H9 (cell line): ENCODE results near the gene CPLX1. TPM values are rescaled to one million over a fixed set of nuclear protein-coding genes. Genes with fewer than 3 reads are reported as not detected.

Experiments used
- DNase-seq: peaks from one replicate; pipeline ENCODE4 v3.0.0-alpha.2; 2017
- H2AFZ ChIP-seq: one replicate; pipeline ENCODE4 v1.6.1; 2013; ENCODE audit warnings: mild to moderate bottlenecking, low read length, control low read depth, moderate library complexity
- H2AK5ac ChIP-seq: 2 replicates; pipeline ENCODE4 v1.6.1; 2013; ENCODE audit warnings: low read length, control low read depth, mixed read lengths; ENCODE audit not compliant: insufficient read length
- H2BK120ac ChIP-seq: one replicate; pipeline ENCODE4 v1.6.1; 2013; ENCODE audit warnings: low read depth, mild to moderate bottlenecking, low read length, control low read depth, inconsistent platforms; ENCODE audit not compliant: poor library complexity, severe bottlenecking
- H2BK12ac ChIP-seq: 2 replicates; pipeline ENCODE4 v1.6.1; 2013; ENCODE audit warnings: low read length, control low read depth, mixed read lengths, low read depth; ENCODE audit not compliant: insufficient read length
- H2BK15ac ChIP-seq: 2 replicates; pipeline ENCODE4 v1.6.1; 2013; ENCODE audit warnings: low read depth, low read length, control low read depth
- H2BK20ac ChIP-seq: one replicate; pipeline ENCODE4 v1.6.1; 2013; ENCODE audit warnings: low read depth, mild to moderate bottlenecking, low read length, control low read depth, inconsistent platforms; ENCODE audit not compliant: poor library complexity, severe bottlenecking
- H2BK5ac ChIP-seq: 2 replicates; pipeline ENCODE4 v1.6.1; 2013; ENCODE audit warnings: low read length, control low read depth, mixed read lengths; ENCODE audit not compliant: insufficient read length
- H3K14ac ChIP-seq: 2 replicates; pipeline ENCODE4 v1.6.1; 2013; ENCODE audit warnings: low read length, control low read depth; ENCODE audit not compliant: insufficient read depth
- H3K18ac ChIP-seq: 2 replicates; pipeline ENCODE4 v1.6.1; 2013; ENCODE audit warnings: low read depth, mild to moderate bottlenecking, mixed read lengths, low read length, control low read depth; ENCODE audit not compliant: insufficient read length
- H3K23ac ChIP-seq: 2 replicates; pipeline ENCODE4 v1.6.1; 2013; ENCODE audit warnings: low read length, control low read depth, mixed read lengths, low read depth; ENCODE audit not compliant: insufficient read length
- H3K23me2 ChIP-seq: 2 replicates; pipeline ENCODE4 v1.6.1; 2013; ENCODE audit warnings: low read depth, mild to moderate bottlenecking, mixed read lengths, low read length, control low read depth; ENCODE audit not compliant: insufficient read length, poor library complexity, severe bottlenecking
- H3K27ac ChIP-seq: 2 replicates; pipeline ENCODE4 v1.5.1; 2013; ENCODE audit warnings: low read length, control low read depth, mixed read lengths, low read depth; ENCODE audit not compliant: insufficient read length
- H3K27me3 ChIP-seq: 2 replicates; pipeline ENCODE4 v1.6.1; 2013; ENCODE audit warnings: low read length, control low read depth, inconsistent platforms; ENCODE audit not compliant: insufficient read depth
- H3K4ac ChIP-seq: 2 replicates; pipeline ENCODE4 v1.6.1; 2013; ENCODE audit warnings: low read depth, mild to moderate bottlenecking, control low read depth, inconsistent platforms, low read length, moderate library complexity
- H3K4me1 ChIP-seq: 2 replicates; pipeline ENCODE4 v1.6.1; 2013; ENCODE audit warnings: low read length, control low read depth, inconsistent platforms; ENCODE audit not compliant: insufficient read depth
- H3K4me2 ChIP-seq: 2 replicates; pipeline ENCODE4 v1.6.1; 2013; ENCODE audit warnings: low read length, control low read depth, mixed read lengths; ENCODE audit not compliant: insufficient read length, insufficient read depth
- H3K56ac ChIP-seq: 2 replicates; pipeline ENCODE4 v1.6.1; 2013; ENCODE audit warnings: low read depth, mild to moderate bottlenecking, mixed read lengths, low read length, control low read depth; ENCODE audit not compliant: insufficient read length
- H3K79me1 ChIP-seq: 2 replicates; pipeline ENCODE4 v1.6.1; 2013; ENCODE audit warnings: low read depth, mild to moderate bottlenecking, moderate library complexity, low read length, control low read depth, inconsistent platforms; ENCODE audit not compliant: insufficient read depth, poor library complexity, severe bottlenecking
- H3K79me2 ChIP-seq: 2 replicates; pipeline ENCODE4 v1.6.1; 2013; ENCODE audit warnings: low read length, control low read depth, inconsistent platforms; ENCODE audit not compliant: insufficient read depth
- H3K9ac ChIP-seq: 2 replicates; pipeline ENCODE4 v1.6.1; 2013; ENCODE audit warnings: low read length, control low read depth, mixed read lengths; ENCODE audit not compliant: insufficient read length; ENCODE audit errors: extremely low read depth
- H3K9me3 ChIP-seq: one replicate; pipeline ENCODE4 v1.6.1; 2013; ENCODE audit warnings: low read depth, low read length, inconsistent platforms; ENCODE audit not compliant: control insufficient read depth
- H3T11ph ChIP-seq: one replicate; pipeline ENCODE4 v1.6.1; 2013; ENCODE audit warnings: mild to moderate bottlenecking, low read length, control low read depth, inconsistent platforms
- H4K20me1 ChIP-seq: one replicate; pipeline ENCODE4 v1.6.1; 2013; ENCODE audit not compliant: control insufficient read depth, insufficient read length, insufficient read depth
- H4K5ac ChIP-seq: 2 replicates; pipeline ENCODE4 v1.6.1; 2013; ENCODE audit warnings: low read depth, mild to moderate bottlenecking, mixed read lengths, low read length, control low read depth; ENCODE audit not compliant: insufficient read length
- H4K8ac ChIP-seq: replicated peaks from 2 replicates; pipeline ENCODE4 v1.6.1; 2013; ENCODE audit warnings: low read length, control low read depth, mixed read lengths, low read depth; ENCODE audit not compliant: insufficient read length
- H4K91ac ChIP-seq: 2 replicates; pipeline ENCODE4 v1.6.1; 2013; ENCODE audit warnings: low read depth, mild to moderate bottlenecking, moderate library complexity, mixed read lengths, low read length, control low read depth; ENCODE audit not compliant: insufficient read length
- H3K27ac Mint-ChIP-seq, 3 experiments: 2 replicates in 2 of 3; 3 replicates in 1 of 3; pipeline ENCODE4 v1.8.0; 2020 to 2021; ENCODE audit warnings: mixed read lengths in 3 of 3, mild to moderate bottlenecking in 1 of 3, moderate library complexity in 1 of 3
- H3K27me3 Mint-ChIP-seq: 2 replicates; pipeline ENCODE4 v1.8.0; 2021; ENCODE audit warnings: low read depth, mild to moderate bottlenecking, moderate library complexity, mixed read lengths
- H3K36me3 Mint-ChIP-seq, 3 experiments: 2 replicates in 2 of 3; 3 replicates in 1 of 3; pipeline ENCODE4 v1.8.0; 2020 to 2021; ENCODE audit warnings: low read depth in 3 of 3, mixed read lengths in 3 of 3; ENCODE audit not compliant: insufficient read depth in 1 of 3
- H3K4me1 Mint-ChIP-seq, 2 experiments: 2 replicates each; pipeline ENCODE4 v1.8.0; 2020; ENCODE audit warnings: mixed read lengths in 2 of 2
- H3K4me3 Mint-ChIP-seq, 2 experiments: 2 replicates in 1 of 2; 3 replicates in 1 of 2; pipeline ENCODE4 v1.8.0; 2020 to 2021; ENCODE audit warnings: mild to moderate bottlenecking in 2 of 2, mixed read lengths in 2 of 2, moderate library complexity in 1 of 2
- H3K9me3 Mint-ChIP-seq, 2 experiments: 2 replicates in 1 of 2; 3 replicates in 1 of 2; pipeline ENCODE4 v1.8.0; 2020; ENCODE audit warnings: mild to moderate bottlenecking in 2 of 2, mixed read lengths in 2 of 2, moderate library complexity in 1 of 2
- WGBS: extraction: QIAGEN DNeasy Blood & Tissue Kit; methylation state at CpG from one replicate; pipeline ENCODE4 v1.1.7; 2013; ENCODE audit warnings: missing lambda C conversion rate, low lambda C conversion rate, mixed read lengths; ENCODE audit not compliant: insufficient read length; ENCODE audit errors: extremely low coverage; 5-methylcytosine and 5-hydroxymethylcytosine counted together
- total RNA-seq: library from RNA; stranded (reverse); gene quantifications from 2 replicates; pipeline ENCODE4 v1.2.1, GENCODE V29; 2021
- TF ChIP-seq, protein P1 (sequence below): fragments of 200-600 bp; sonication (generic); conservative IDR thresholded peaks from 3 replicates; pipeline ENCODE4 v1.8.0; 2021; ENCODE audit warnings: antibody characterized with exemption, mild to moderate bottlenecking

CPLX1 gene
- total RNA-seq, 1 experiment from 2014 or later: 0.90 TPM

DNA sequence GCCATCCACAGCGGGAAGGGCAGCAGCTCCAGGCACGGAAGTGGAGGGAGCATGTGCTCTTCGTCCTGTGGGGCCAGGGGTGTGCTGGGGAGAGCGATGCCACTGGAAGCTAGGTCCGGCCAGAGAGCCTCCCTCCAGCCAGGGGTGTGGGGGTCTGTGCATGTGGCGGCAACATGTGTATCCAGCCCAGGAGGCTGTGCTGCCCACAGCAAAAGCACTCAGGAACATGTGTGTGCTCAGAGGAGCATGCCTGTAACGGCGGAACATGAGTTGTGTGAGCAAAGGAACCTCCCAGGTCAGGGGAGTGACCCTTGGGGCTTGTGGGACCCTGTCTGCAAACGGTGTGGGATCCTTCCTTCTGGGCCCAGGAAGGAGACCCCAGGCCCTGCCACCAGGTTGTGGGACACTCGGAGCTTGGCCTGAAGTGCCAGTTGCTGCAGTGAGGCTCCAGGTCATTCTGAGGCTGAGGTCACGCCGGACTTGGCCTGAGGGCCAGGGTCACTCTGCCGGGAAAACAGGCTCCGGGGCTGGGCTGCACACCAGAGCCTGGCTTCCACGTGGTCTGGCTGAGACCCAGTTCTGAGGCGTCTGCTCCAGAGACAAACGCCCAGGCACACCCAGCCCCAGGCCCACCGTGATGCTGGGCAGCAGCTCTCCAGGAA lies 37.2 kb downstream of the CPLX1 start:
- H4K20me1 ChIP-seq: no peaks in the 10 kb centered on the region
- no peak overlapping the region for H3K14ac ChIP-seq
- no peaks in the 10 kb centered on the region for H3K79me2 ChIP-seq
- H2BK15ac ChIP-seq: no peak overlapping the region; the same call in 1 of the 2 replicates
- no peak overlapping the region for H3K18ac ChIP-seq
- no peak overlapping the region for H4K91ac ChIP-seq
- WGBS: no CpG with 5 or more reads among the region's 18 CpGs
- Mint-ChIP-seq H3K36me3 (no peaks in the 10 kb centered on the region; a peak in 1 of 7 replicates), H3K27ac (no peak overlapping the region), H3K27me3 (peaks cover 71% of the 10 kb centered on the region), H3K4me1 (peaks cover 22 to 31% of the 10 kb centered on the region in 2 experiments), H3K9me3 (no peaks in the 10 kb centered on the region; a peak in 1 of 5 replicates), H3K4me3 (no peak overlapping the region; a peak in 1 of 5 replicates)
- no peak overlapping the region for H3T11ph ChIP-seq
- H3K27me3 ChIP-seq: peaks cover 21% of the 10 kb centered on the region; the same call in 1 of the 2 replicates
- H3K23ac ChIP-seq: no peak overlapping the region
- no peaks in the 10 kb centered on the region; the same call in 1 of the 2 replicates for H3K4me1 ChIP-seq
- TF ChIP-seq, protein P1, sequence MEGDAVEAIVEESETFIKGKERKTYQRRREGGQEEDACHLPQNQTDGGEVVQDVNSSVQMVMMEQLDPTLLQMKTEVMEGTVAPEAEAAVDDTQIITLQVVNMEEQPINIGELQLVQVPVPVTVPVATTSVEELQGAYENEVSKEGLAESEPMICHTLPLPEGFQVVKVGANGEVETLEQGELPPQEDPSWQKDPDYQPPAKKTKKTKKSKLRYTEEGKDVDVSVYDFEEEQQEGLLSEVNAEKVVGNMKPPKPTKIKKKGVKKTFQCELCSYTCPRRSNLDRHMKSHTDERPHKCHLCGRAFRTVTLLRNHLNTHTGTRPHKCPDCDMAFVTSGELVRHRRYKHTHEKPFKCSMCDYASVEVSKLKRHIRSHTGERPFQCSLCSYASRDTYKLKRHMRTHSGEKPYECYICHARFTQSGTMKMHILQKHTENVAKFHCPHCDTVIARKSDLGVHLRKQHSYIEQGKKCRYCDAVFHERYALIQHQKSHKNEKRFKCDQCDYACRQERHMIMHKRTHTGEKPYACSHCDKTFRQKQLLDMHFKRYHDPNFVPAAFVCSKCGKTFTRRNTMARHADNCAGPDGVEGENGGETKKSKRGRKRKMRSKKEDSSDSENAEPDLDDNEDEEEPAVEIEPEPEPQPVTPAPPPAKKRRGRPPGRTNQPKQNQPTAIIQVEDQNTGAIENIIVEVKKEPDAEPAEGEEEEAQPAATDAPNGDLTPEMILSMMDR: no peak
- H3K79me1 ChIP-seq: no peaks in the 10 kb centered on the region
- H2AFZ ChIP-seq: no peak overlapping the region
- DNase-seq: no peak
- no peak overlapping the region for H2BK20ac ChIP-seq
- H3K27ac ChIP-seq: no peak overlapping the region
- no peak overlapping the region for H4K8ac ChIP-seq
- H3K9ac ChIP-seq: no peak overlapping the region
- H2BK120ac ChIP-seq: no peak overlapping the region
- no peak overlapping the region for H2BK5ac ChIP-seq
- H2AK5ac ChIP-seq: no peak overlapping the region
- H3K56ac ChIP-seq: no peak overlapping the region
- H3K4me2 ChIP-seq: no peak overlapping the region
- no peak overlapping the region for H2BK12ac ChIP-seq
- H4K5ac ChIP-seq: no peak overlapping the region
- H3K4ac ChIP-seq: no peak overlapping the region
- no peaks in the 10 kb centered on the region for H3K9me3 ChIP-seq
- no peaks in the 10 kb centered on the region for H3K23me2 ChIP-seq
